Measurements from ENCODE around the gene KITLG. TPM values are rescaled to one million over a fixed set of nuclear protein-coding genes. Genes with fewer than 3 reads are reported as not detected.

KITLG gene
- total and polyA plus RNA-seq, 2 of the 8 experiments (the other 6 are each of a cell fraction or from before 2014, with no cell fraction given): 1.3 to 7.8 TPM

- no peak overlapping the region for H3K9ac ChIP-seq (replicated peaks in 1 of 4; ENCODE audit: extremely low read depth in 1 of 4, low read depth in 3 of 4, low read length in 3 of 4)
- H3K79me2 ChIP-seq (ENCODE audit: control insufficient read depth in 1 of 2, insufficient read depth in 2 of 2, low read length in 2 of 2): no peaks in the 10 kb centered on the region
- no peak overlapping the region for H2BK5ac ChIP-seq (ENCODE audit: low read depth, low read length)
- FAIRE-seq: no peak
- H3K56ac ChIP-seq (replicated peaks; ENCODE audit: insufficient read length, low read depth, low read length): no peak overlapping the region
- H3K27ac ChIP-seq (ENCODE audit: low read depth, low read length): no peak overlapping the region; the same call in 1 of the 2 replicates
- H3K4me2 ChIP-seq (ENCODE audit: insufficient read depth in 1 of 2, low read depth in 2 of 2, low read length in 2 of 2): no peak overlapping the region
- H2BK20ac ChIP-seq (ENCODE audit: low read length): no peak overlapping the region
- ChIA-PET POLR2A (ENCODE audit: partially characterized antibody) (no interaction called here), CTCF (ENCODE audit: partially characterized antibody) (no interaction called here)
- no peak overlapping the region for H3K23ac ChIP-seq (ENCODE audit: insufficient read length)
- H3K4me3 ChIP-seq (ENCODE audit: extremely low read depth in 1 of 4, insufficient read depth in 2 of 4, low read depth in 3 of 4, low read length in 4 of 4): no peak overlapping the region
- no peaks in the 10 kb centered on the region; the same call in 1 of the 2 replicates for H3K23me2 ChIP-seq (ENCODE audit: low read depth, low read length)
- 91% methylated on average over 5 of the region's 5 CpGs; no CpG with 5 or more reads in 1 of the 2 experiments for WGBS, 2 experiments (ENCODE audit: extremely low coverage in 1 of 2, insufficient coverage in 1 of 2, insufficient read length in 1 of 2, insufficient replicate concordance in 2 of 2, low coverage in 1 of 2, low lambda C conversion rate in 2 of 2, missing lambda C conversion rate in 1 of 2)
- no peaks in the 10 kb centered on the region for H3K79me1 ChIP-seq (ENCODE audit: low read depth, low read length)
- H3K4me1 ChIP-seq (replicated peaks in 1 of 4; ENCODE audit: control insufficient read depth in 3 of 4, insufficient read depth in 4 of 4, low read length in 3 of 4): peaks cover 0 to 3% (median 0%) of the 10 kb centered on the region in 4 experiments; a peak in 2 of 7 replicates
- peaks cover 0 to 3% (median 0%) of the 10 kb centered on the region in 4 experiments; a peak in 1 of 8 replicates for H3K36me3 ChIP-seq (ENCODE audit: control insufficient read depth in 2 of 4, insufficient read depth in 4 of 4, low read length in 3 of 4)
- H4K5ac ChIP-seq (ENCODE audit: insufficient read length, low read depth, low read length): no peak overlapping the region
- H4K20me1 ChIP-seq (replicated peaks in 1 of 2; ENCODE audit: control insufficient read depth in 1 of 2, insufficient read depth in 2 of 2, low read length in 2 of 2): no peaks in the 10 kb centered on the region
- H2BK12ac ChIP-seq (ENCODE audit: low read depth, low read length): no peak overlapping the region
- no peak overlapping the region for H3K18ac ChIP-seq (ENCODE audit: extremely low read depth, low read length)
- no peak overlapping the region for H4K8ac ChIP-seq (ENCODE audit: extremely low read depth, insufficient read depth, low read length)
- H3K27me3 ChIP-seq (replicated peaks in 1 of 4; ENCODE audit: control insufficient read depth in 3 of 4, extremely low read depth in 1 of 4, insufficient read depth in 3 of 4, low read length in 3 of 4): no peaks in the 10 kb centered on the region
- no peak overlapping the region for H3K4ac ChIP-seq (replicated peaks; ENCODE audit: insufficient read length, low read depth, low read length)
- no peak overlapping the region for H2BK120ac ChIP-seq (replicated peaks; ENCODE audit: low read depth, low read length)
- no peak for DNase-seq (ENCODE audit: low read depth in 1 of 2, low spot score in 2 of 2)
- H2AFZ ChIP-seq (ENCODE audit: low read length): no peak overlapping the region
- no peaks in the 10 kb centered on the region for H3K9me3 ChIP-seq (ENCODE audit: insufficient read depth in 2 of 2, low read depth in 1 of 2, low read length in 1 of 2)
- H4K91ac ChIP-seq (replicated peaks; ENCODE audit: insufficient read length, low read length): no peak overlapping the region
- no peak overlapping the region for H2AK5ac ChIP-seq (ENCODE audit: low read depth, low read length)
- no peak overlapping the region for H3K14ac ChIP-seq (ENCODE audit: insufficient read length)
- H2BK15ac ChIP-seq (ENCODE audit: low read length): no peak overlapping the region
- no peak for TF ChIP-seq SP1 (IDR thresholded peaks at IDR 0.05; ENCODE audit: low read depth, low read length)
- TF ChIP-seq POU5F1 (IDR thresholded peaks at IDR 0.05; ENCODE audit: low read depth, low read length): no peak
- no peak for TF ChIP-seq KDM5A (IDR thresholded peaks at IDR 0.05; ENCODE audit: low read length)
- TF ChIP-seq TCF12 (IDR thresholded peaks at IDR 0.05; ENCODE audit: low read depth, low read length): no peak
- no peak for TF ChIP-seq PHF8 (conservative IDR thresholded peaks at IDR 0.05; ENCODE audit: low read depth, low read length)
- no peak for TF ChIP-seq JUN (IDR thresholded peaks at IDR 0.05; ENCODE audit: low read depth, low read length)
- no peak for TF ChIP-seq HDAC6 (IDR thresholded peaks at IDR 0.05; ENCODE audit: low read depth, low read length)
- no peak for TF ChIP-seq RNF2 (IDR thresholded peaks at IDR 0.05; ENCODE audit: borderline replicate concordance, low read depth, low read length, missing control alignments, poor library complexity, severe bottlenecking)
- TF ChIP-seq RFX5 (IDR thresholded peaks at IDR 0.05; ENCODE audit: borderline replicate concordance, low read depth, low read length): no peak
- no peak for TF ChIP-seq CEBPB (IDR thresholded peaks at IDR 0.05; ENCODE audit: low read depth, low read length)
- TF ChIP-seq EP300 (IDR thresholded peaks at IDR 0.05; ENCODE audit: borderline replicate concordance in 1 of 2, low read depth in 2 of 2, low read length in 2 of 2): no peak
Measured at GRCh38 chr12:88501972-88502938, 78.0 kb downstream of the KITLG start.
